Endothelial cell of hepatic sinusoid (primary cell): ENCODE data around the gene SYDE2.
"Not testable (repeated sequence)": the region's sequence is repeated elsewhere in the genome, so short reads cannot be mapped to it uniquely, and the experiment has no call there.

ENCODE experiments used
- in situ Hi-C: cut with HindIII; loops from 2 replicates; pipeline ENCODE4 v1.10.0; 2017; ENCODE audit warnings: low sequenced_read_pairs

Gene SYDE2

DNA sequence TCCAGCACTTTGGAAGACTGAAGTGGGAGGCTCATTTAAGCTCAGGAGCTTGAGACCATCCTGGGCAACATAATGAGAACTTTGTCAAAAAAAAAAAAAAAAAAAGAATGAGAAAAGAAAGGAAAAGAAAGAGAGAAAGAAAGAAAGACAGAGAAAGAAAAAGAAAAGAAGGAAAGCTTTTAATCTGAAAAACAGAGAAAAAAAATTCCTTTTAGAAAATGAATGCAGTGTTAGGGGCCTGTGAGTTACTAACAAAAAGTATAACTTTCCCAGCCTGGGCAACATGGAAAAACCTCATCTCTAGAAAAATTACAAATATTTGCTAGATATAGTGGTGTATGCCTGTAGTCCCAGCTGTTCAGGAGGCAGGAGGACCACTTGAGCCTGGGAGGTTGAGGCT is 15.9 kb upstream of the SYDE2 start:
- in situ Hi-C loops: no loop called here

DNA sequence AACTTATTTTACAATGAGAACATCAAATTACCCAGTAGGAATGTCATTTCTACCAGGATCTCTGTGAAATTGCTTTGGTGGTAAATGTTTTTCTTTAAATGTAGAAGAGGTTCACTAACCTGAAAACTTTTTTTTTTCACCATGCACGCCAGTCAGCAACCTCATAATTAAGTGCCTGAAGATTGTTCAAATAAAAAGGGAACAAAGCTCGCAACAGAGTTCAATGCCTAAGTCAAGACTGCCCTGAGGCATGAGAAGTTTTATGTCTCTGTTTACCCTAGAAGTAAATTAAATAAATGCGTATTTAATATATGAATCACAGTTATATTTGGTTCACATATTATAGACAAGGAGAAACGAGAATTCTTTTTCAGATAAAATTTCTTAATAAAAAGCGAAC is 13.8 kb upstream of the SYDE2 start:
- in situ Hi-C loops: no loop called here

DNA sequence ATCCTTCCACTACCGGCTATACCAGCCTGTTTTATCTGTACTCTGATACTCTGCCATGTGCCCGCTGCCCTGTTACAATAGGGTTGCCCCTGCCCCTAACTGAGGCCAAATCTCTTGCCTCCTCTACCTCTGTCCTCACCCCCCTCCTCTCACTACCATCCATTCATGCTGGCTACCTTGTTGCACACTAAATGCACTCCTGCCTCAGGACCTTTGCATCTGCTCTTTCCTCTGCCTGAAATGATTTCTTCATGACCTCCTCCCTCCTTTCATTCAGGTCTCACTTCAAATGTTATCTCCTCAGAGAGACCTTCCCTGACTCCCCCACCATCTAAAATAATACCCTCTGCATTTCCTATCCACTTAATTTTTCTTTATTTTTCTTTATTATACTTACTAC is 7.7 kb upstream of the SYDE2 start:
- in situ Hi-C loops: no loop called here

DNA sequence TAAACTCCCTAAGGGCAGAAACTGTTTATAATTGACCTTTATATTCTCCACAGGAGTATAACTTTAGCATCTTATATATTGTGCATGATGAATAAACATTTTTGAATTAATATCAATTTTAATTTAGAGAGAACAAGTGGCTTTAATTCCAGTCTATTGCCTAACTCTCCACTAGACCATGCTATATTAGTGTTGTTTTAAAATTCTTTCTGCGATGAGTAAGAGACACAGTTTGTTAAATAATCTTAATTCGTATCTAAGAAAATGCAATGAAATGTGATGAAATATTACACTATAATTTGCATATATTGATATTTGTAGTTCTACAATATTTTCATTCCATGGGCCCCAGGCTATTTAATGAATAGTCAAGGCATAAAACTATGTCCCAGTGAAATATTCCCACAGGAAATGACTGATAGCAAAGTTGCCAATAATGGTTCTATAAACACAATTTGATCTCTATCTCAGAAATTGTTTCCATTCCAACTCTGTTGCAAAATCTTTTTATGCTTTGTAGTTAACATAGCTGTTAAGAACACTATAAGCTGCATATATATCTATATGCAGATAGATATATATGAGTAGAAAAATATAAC is 2.9 kb upstream of the SYDE2 start:
- in situ Hi-C loops: no loop called here

DNA sequence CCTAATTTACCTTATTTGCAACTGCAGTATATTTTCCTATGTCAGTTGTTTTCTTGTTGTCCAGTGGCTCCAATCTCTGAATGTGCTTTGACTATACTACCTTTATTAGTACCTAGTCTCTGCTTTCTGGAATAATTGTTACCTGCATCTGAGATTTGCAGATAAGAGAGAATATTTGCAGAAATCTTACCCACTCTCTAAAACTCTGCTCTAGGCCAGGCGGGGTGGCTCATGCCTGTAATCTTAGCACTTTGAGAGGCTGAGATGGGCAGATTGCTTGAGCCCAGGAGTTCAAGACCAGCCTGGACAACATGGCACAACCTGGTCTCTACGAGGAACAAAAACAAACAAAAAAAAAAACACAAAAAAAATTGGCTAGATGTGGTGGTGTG is 2.0 kb upstream of the SYDE2 start:
- in situ Hi-C loops: no loop called here

DNA sequence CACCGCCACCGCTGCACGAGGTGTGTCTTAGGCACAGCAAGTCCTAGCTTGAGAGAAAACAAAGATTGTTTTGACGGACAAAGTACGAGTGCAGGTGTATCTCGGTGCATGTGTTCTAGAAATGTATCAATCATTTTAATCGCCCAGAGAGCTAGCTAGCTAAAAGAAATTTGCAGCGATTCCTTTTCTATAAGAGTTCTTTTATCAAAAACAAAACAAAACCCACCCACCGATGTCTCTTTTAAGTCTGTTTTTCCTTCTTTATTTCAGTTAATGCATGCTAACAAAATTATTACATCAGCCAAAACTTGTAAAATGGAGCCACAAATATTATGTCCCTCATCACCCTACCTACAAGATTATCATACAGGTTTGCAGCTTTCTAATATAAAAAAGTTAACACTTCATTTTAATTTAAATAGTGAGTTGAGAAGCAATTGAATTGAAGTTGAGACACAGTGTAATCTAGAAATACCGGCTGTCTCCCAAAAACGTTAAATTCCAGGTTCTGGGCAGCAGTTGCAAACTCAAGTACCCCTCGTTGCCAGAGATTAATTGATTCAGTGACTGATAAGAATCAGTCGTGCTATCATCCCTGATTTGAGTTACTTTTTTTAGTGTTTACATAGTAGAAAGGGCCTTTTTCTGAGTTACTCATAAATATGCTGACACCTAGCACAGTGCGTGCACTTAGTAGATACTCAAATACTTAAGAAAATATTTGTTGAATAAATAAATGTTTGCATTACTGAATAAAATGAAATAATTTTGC is 1.5 kb upstream of the SYDE2 start:
- in situ Hi-C loops: no loop called here

DNA sequence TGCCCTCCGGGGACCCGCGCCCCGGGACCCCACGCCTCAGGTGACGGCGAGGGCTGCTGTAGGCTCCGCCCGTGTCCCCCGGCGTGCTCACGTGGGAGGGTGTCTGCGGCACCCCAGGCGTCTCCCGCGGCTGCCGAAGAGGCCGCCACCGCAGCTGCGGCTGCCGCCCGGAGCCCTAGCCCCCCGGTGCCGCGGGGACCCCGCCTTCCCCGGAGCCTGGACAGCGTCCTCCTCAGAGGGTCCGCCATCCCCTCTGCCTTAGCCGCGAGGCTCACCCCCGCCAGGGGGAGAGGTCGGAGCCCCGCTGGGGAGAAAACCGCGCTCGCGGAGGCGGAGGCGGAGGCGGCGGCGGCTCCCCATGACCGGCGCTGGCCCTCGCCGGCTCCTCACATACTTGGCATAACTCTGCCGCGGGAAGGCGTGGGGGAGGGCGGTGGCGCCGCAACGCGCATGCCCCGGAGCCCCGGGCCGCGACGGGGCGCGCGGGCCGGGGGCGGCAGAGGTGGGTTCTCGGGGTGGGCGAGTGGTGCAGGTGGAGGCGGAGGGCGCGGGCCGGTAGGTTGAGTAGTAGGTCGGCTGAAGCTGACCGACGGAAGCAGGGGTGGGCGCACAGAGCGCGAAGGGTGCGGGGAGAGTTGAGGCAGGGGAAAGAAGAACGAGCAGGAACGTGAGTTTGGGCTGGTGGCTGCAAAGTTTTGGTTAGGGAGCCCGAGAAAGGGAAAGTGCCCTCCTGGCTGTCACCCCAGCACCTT is 700 bp upstream of the SYDE2 start:
- in situ Hi-C loops: no loop called here

DNA sequence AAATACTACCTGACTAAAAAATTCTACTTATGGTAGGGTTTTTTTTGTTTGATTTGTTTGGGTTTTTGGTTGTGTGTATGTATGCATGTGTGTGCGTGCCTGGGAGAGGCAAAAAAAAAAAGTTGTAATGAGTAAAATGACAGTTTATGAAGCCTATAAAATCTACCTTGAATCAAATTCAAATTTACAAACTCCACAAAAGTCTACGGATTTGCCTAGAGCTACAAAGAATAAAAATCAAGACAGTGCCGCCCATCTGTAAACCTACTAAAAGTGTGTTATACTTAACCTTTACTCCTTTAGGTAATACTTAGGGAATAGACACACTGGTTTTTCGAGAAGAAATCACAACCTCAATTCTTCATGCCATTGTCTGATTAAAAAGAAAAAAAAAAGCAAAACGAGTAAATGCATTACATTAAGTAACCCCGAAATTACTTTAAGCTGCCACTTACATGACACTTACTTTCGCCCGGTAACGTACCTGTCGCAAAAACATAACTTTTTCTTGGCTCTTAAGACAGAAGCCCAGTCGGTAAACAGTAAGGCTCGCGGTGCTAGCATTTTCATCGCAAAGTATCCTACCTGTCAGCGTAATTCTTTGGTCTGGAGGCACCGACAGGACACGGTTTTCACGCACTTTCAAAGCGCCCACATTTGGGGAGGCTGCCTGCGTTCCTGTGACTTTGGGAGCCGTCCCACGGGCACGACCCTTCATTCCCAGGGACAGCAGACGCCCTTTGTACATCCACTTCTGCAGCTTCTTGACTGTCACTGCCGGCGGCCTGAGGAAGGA is 951 bp downstream of the SYDE2 start:
- in situ Hi-C loops: no loop called here

DNA sequence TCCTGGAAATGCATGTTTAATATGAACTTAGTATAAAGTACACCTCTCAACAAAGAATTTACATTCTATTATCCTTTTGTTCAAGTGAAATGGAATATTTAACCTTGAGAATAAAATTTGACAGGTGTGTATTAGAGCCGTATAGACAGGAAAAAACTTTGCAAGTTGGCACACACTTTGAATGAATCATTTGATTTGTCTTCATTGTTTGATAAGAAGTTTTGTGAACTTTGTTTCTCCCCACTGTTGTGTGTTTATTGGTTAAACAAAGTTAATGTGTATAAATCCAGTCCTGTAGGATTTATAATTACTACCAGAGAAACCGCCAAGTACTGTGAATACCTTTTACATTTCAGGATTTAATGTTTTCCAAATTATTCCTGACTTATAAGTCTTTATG is 2.0 kb downstream of the SYDE2 start:
- in situ Hi-C loops: no loop called here

DNA sequence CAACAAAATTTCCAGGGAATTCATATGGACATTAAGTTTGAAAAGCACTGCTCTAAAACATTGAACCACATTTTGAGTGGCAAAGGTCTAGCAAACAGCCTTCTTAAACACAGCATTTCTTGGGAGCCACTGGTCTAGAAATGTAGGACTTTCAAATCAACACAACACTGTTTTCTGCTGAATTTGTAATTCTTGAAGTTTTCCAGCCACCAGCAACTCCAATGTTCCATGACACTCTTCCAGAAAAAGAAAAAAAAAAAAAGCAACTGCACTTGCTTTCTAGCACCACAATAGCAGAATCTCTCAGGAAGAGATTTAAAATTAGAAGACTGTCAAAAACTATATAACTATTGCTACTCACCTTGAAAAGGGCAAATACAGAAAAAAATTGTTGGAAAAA is 4.5 kb downstream of the SYDE2 start:
- in situ Hi-C loops: no loop called here

DNA sequence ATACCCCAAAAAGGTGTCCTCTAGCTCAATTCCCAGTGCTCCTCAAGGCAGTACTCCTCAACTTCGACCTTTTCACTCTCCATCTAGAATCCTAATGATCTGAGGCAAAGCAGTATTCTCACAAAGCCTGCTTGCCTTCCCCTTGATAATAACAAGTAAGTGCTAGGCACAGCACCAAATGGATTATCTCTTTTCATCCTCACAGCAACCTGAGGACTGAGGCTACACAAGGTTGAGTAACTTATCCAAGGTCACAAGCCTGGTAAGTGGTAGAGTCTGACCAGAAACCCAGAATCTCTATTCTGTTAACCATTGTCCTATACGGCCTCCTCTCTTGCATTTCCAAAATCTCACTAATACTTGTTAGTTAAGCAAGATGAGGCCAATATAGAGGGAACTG is 5.1 kb downstream of the SYDE2 start:
- in situ Hi-C loops: no loop called here

DNA sequence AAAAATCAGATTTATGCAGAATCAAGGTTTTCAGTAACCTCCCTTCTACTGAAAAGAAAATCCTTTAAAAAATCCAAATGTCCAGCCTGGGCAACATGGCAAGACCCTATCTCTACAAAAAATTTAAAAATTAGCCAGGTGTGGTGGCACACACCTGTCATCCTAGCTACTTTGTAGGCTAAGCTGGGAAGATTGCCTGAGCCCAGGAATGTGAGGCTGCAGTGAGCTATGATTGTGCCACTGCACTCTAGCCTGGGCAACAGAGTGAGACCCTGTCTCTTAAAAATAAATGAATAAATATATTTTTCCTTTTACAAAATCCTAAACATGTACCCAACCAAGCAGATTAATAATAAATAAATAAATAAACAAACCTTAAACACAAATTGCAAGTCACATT is 8.7 kb downstream of the SYDE2 start:
- in situ Hi-C loops: not testable (repeated sequence)

DNA sequence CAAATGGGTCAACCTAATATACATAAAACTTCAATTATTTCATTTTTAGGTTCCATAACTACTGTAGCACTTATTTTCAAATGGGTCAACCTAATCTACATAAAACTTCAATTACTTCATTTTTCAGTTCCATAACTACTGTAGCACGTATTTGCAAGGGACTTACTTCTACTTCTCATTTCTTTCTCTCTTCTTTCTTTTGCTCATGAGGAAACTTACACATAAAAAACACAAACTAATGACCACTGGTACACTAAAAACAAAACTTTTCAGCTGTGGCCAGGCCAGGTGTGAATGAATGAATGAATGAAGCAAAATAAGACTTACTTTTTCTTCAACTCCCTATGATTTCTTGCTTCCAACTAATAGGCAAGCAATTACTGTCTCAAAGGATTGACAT is 11.7 kb downstream of the SYDE2 start:
- in situ Hi-C loops: no loop called here

DNA sequence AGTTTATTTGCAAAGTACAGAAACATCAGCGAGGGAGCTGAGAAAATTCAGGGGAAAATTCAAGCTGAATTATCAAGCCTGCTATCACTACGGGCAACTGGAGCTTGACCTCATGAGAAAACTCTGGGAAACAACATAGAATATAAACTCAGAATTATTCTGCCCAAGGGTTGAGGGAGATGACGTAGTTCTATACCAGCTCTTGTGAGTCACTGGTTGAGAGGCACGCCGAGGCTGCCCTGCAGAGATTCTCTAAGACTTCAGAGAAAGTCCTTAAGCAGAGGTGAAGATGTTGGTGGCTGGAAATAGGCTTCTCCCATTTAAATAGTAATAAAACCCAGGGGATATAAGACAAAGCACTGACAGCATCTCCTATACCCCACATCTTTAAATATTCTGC is 12.3 kb downstream of the SYDE2 start:
- in situ Hi-C loops: no loop called here

DNA sequence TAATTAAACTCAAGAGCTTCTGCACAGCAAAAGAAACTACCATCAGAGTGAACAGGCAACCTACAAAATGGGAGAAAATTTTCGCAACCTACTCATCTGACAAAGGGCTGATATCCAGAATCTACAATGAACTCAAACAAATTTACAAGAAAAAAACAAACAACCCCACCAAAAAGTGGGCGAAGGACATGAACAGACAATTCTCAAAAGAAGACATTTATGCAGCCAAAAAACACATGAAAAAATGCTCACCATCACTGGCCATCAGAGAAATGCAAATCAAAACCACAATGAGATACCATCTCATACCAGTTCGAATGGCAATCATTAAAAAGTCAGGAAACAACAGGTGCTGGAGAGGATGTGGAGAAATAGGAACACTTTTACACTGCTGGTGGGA is 13.8 kb downstream of the SYDE2 start:
- in situ Hi-C loops: not testable (repeated sequence)

DNA sequence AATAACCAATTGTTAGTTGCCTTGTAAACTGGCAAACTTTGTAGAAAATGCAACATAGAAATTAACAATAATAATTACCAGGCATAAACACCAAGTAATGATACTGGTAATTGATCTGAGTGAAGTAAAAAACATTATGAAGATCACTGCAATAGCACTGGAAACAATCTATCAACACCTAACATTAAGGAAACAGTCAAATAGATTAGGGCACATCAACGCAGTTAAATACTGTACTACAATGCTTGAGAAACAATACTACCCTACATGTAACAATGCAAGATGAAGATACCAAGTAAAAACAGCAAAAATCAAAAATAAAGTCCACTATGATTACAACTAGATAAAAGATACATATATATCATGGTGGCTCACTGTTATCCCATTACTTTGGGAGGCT is 16.6 kb downstream of the SYDE2 start:
- in situ Hi-C loops: no loop called here

DNA sequence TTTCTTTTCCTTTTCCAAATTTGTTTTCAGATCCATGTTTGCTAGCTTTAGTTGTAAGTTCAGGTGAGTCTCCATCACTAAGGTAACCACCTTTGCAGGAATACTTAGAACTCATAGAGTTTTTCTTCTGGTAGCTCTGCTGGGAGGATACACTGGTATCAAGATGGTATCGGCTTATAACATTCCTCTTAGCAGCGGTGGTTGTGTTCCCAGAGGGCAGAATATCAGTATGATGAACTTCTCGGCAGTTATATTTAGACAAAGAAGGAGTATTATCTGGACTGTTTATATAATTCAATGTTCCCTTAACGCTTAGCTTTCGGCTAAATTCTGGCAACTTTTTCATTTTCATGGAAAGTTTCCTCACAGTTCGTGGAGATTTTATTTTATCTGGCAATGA is 18.1 kb downstream of the SYDE2 start:
- in situ Hi-C loops: no loop called here

DNA sequence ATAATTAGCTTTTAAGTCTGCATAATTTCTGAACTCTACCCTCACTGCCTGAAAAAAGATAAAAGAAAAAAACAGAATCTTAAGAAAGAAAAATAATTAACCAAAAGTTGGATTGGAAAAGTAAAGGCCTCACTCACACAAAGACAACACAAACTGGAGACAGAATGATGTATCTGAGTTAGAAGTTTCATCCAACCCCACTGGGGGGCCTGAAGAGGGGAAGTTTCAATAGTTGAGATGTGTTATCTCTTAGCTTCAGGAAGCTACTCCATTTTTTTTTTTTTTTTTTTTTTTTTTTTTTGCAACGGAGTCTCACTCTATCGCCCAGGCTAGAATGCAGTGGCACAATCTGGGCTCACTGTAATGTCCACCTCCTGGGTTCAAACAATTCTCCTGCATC is 19.9 kb downstream of the SYDE2 start:
- in situ Hi-C loops: no loop called here

DNA sequence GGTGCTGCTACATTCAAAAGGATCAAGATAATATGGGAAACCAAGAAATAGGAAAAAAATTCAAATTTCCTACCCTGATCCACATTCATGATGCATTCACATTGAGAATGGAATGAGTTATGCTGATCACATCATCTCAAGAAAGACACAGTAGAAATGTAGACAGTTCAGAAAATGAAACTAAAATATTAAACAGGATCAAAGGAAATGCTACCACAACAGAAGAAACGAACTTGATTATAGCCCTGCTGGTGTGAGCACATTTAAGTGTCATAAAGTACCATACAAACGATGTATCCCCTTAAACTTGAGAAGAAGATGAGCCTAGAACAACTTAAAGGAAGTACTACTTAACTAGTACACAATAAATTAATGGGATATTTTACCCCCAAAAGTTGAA is 21.3 kb downstream of the SYDE2 start:
- in situ Hi-C loops: no loop called here

DNA sequence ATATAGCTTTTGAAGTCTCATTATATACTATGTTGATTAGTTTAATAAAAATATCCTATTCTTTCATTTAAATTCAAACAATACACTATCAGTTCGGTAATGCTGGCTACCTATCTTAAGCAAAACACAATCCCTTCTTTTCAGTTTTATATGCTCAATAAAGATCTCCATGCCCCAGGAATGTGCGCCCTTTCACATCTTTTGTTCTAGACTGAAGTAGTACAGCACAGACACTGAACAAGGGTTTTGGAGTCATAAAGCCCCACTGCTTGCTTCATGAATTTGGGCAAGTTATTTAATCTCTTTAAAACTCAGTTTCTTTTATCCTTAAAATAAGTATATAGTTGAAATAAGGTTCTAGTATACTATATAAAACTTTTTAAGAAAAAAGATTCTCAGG is 22.4 kb downstream of the SYDE2 start:
- in situ Hi-C loops: no loop called here

DNA sequence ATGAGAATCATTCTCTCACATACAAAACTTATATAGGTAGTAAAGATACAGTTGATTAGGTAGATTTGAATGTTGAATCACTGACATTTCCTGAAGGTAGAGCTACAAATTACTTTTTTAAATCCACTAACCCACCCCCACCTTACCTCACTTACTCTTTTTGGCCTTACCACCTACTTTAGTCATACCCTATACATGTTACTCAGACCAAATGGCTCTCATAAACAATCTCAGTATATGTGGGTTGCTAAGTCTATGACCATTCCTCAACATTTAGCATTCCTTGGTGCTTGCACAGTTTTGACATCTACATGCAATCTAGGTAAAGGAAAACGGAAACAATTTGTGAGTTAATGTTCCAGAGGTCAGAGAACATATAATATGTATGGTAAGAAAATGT is 26.3 kb downstream of the SYDE2 start:
- in situ Hi-C loops: loop anchor here (5.0 kb wide), 1 partner anchor 48 kb away; no protein-coding TSS in a partner anchor
